HUDEP-2 (cell line): Measurements from ENCODE around the gene NRDE2.
"Not testable (repeated sequence)": the region's sequence is repeated elsewhere in the genome, so short reads cannot be mapped to it uniquely, and the experiment has no call there.

Experiments
- DNase-seq, 76 experiments: peaks; one replicate each; lab custom pipeline; 2025; ENCODE audit not compliant: unreplicated experiment in 76 of 76; lab: John Stamatoyannopoulos, UW

Gene NRDE2

DNA sequence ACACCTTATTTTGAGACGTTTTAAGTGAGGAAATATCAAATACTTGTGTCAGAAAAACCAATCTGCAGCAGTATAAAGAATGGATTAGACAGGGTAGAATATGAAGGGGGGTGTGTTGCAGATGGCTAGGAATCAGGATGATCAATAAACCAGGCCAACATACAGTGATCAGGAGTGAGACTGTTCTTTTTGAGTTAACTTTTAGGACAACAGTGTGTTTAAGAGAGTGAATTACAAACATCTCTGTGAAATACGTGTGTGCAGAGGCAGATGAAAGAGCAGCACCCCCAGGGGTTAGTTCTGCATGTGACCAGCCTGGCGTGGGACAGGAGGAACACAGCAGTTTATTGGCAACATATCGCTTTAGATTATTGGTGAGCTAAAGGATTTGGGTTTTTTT, 10.6 kb upstream of the NRDE2 start:
- no peak for DNase-seq

DNA sequence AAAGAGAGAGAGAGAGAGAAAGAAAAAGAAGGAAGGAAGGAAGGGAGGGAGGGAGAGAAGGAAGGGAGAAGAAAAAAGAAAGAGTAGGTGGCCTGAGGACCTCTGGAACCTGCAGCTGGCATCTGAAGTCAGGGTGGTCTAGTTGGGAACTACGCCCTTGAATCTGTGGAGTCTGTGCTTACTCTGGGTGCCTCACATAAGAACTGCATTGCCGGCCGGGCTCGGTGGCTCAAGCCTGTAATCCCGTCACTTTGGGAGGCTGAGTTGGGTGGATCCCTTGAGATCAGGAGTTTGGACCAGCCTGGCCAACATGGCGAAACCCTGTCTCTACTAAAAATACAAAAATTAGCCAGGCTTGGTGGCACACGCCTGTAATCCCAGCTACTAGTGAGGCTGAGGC, 10.0 kb upstream of the NRDE2 start:
- DNase-seq, result no peak

DNA sequence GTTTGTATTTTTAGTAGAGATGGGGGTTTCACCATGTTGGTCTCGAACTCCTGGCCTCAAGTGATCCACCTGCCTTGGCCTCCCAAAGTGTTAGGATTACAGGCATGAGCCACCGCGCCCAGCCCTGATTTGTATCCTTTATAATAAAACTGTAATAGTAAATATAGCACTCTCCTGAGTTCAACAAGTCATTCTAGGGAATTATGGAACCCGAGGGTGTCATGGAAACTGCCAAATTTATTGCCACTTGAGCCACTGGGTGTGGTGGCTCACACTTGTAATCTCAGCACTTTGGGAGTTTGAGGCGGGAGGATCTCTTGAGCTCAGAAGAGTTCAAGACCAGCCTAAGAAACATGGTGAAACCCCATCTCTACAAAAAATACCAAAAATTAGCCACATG, 9.5 kb upstream of the NRDE2 start:
- not testable (repeated sequence) for DNase-seq

DNA sequence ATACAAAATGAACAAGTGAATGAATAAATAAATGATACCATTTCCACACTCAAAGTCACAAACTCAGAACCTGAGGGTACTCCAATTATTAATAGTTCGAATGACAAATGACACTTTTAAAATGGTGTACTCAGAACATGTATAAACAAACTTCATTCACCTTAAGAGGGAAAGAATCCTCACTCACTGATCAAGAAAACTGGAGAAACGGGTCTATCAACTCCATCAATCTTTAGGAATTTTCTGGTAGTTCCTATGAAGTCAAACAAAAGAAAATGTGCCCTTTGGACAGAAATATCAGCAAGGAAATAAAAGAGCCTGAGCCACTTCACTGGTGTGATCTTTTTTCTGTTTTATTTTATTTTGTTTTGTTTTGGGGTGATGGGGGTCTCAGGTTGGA, 5.2 kb upstream of the NRDE2 start:
- no peak for DNase-seq

- DNase-seq, result no peak
These were observed 4.7 kb upstream of the NRDE2 start for GRCh38 chr14:90336401-90336800.

DNA sequence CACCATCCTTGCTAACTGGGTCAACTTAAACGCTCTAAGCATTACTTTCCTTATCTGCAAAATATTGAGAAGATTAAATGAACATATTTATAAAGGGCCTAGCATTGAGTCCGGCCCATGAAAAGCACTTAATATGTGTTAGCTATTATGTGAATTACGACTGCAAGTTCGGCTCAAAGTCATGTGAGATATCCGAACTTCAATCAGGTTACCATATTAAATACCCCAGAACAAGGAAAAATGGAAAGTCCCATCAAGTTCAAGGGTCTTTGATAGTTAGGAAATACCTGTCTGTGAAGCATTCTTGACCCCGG, 487 bp upstream of the NRDE2 start:
- peak in 1 of 76 experiments; percentile 8 for DNase-seq

DNA sequence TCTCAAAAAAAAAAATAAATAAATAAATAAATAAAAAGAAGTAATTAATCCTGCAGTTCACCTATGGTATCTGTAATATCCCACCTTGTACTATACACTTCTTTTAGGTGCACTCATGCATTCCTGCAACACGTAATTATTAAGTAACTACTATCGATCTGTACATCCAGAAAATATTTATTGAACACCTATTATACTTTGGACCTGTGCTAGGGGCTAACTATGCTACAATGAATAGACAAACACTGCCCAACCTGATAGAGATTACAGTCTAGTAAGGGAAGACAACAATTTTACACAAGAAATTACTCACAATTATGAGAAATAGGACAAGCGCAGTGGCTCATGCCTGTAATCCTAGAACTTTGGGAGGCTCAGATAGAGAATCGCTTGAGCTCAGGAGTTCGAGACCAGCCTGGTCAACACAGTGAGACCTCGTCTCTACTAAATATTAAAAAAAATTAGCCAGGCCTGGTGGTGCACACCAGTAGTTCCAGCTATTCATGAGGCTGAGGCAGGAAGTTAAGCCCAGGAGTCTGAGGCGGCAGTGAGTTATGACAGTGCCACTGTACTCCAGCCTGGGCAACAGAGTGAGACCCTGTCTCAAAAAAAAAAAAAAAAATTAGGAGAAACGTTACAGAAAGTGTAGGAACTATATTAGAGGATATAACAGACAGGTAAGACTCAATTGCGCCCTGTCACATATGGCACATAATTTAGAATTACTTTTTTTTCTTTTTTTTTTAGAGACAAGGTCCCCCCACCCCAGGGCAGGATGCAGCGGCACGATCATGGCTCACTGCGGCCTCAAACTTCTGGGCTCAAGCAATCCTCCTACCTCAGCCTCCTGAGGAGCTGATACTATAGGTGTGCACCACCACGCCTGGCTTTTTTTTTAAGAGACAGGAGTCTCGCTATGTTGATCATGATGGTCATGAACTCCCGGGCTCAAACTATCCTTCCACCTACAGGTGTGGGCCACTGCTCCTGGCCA, 1.2 kb downstream of the NRDE2 start:
- no peak for DNase-seq

- DNase-seq, result no peak
These were observed 9.8 kb downstream of the NRDE2 start for GRCh38 chr14:90321891-90322290.

DNA sequence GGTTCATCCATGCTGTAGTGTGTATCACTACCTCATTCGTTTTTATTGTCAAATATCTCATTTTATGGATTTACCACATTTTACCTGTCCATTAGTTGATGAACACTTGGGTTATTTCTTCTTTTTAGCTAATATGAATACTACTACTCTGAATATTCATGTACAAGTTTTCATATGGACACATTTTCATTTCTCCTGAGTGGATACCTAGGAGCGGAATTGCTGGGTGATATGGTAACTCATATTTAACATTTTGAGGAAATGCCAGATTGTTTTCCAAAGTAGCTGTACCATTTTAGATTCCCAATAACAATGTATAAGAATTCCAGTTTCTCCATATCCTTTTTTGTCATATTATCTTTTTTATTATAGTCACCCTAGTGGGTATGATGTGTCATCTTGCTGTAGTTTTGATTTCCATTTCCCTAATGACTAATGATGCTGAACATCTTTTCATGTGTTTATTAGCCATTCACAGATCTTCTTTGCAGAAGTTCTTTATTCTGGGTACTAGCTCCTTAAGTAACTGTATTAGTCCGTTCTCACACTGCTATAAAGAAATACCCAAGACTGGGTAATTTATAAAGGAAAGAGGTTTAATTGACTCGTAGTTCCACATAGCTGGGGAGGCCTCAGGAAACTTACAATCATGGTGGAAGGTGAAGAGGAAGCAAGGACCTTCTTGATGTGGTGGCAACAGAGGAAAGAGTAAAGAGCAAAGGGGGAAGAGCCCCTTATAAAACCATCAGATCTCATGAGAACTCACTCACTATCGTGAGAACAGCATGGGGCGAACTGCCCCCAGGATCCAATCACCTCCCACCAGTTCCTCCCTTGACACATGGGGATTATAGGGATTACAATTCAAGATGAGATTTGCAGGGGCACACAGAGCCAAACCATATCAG, 11.9 kb downstream of the NRDE2 start:
- DNase-seq, result no peak

DNA sequence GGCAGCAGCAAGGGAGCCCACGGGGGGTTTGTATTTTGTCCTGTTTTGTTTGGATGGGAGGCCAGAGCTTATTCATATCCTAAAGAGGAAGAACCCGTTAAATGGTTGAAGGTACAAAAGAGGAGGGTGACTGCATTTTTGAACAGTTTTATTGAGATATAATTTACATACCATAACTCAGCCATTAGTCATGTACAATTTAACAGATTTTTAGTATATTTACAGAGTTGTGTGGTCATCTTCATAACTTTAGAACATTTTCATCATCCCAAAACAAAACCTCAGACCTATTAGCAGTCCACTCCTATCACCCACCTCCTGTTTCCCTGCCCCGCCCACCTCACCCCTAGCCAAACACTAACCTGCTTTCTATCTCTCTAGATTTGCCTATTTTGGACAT, 12.6 kb downstream of the NRDE2 start:
- DNase-seq, result no peak

DNA sequence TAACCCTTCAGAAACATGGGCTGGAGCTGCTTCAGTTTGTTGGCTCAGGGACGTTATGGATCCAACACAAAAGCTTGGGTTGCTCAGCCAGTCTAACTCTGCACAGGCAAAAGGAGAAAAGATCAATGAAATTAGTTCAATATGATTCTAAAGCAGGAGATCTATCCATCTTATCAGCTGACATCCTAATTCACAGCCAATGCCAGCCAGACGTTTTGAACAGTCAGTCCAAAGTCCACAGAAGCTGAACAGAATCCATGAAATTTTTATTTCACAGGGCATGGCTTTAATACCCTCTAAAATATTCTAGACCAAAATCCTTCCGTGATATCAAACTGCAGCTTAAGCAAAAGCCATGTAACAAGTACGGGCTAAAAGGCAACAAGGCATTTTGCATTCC, 13.7 kb downstream of the NRDE2 start:
- DNase-seq, result no peak

DNA sequence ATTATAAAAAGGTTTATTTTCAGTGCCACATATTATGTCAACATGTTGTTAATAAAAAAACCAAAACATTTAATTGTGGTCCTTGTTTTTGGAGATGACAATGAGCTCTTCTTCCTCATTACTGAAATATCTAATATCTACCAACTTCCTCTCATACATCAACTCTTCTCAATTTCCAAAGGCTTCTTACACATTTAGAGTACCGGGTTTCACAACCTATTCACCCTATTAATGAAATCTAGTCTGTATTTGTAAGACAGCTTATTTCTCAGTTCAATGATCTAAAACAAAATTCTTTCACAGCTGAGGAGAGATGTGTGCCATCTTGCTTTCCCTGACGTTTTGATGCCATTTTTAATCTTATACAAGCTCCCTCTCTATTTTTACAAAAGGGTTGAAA, 14.5 kb downstream of the NRDE2 start:
- DNase-seq, result no peak

DNA sequence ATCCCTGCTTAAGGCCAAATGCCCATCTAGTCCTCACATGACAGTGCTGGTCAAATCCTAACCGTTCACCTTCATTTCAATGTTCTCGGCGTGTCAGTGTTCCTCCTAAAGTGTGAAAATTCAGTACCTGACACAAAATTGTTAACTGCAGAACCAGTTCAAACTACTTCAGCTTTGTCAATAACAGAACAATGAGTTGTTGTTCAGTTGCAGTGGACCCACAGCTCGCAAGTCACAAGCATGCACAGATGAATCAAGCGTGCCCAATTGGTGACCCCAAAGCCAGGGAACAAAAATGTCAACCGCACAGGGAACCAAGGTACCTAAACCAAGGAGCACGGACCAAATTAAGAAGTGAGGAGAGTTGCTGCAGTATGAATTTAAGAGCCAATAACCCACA, 23.2 kb downstream of the NRDE2 start:
- no peak for DNase-seq

DNA sequence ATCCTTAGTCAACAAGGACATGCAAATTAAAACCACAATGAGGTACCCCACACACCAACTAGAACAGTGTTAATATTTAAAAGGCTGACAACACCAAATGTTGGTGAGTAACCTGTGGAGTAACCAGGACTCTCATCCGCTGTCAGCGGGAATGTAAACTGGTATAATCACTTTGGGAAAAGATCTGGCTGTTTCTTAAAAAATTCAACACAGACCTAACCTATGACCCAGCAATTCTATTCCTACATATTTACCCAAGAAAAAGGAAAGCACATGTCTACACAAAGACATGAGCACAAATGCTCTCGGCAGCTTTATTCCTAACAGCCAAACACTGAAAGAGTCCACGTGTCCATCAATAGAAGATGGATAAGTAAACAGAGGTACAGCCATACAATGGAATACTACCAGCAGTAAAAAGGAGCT, 26.6 kb downstream of the NRDE2 start:
- no peak for DNase-seq

GRCh38 chr14:90304502-90304901, 27.2 kb downstream of the NRDE2 start:
- DNase-seq, result no peak

- DNase-seq, result no peak
These were observed 28.3 kb downstream of the NRDE2 start for GRCh38 chr14:90303473-90303872.

GRCh38 chr14:90302529-90303303, 29.0 kb downstream of the NRDE2 start:
- peak in 67 of 76 experiments; percentile 7 to 81 (median 43) for DNase-seq

GRCh38 chr14:90301668-90302090, 30.1 kb downstream of the NRDE2 start:
- DNase-seq, result peak in 21 of 76 experiments; percentile 4 to 52 (median 26)

GRCh38 chr14:90301122-90301521, 30.6 kb downstream of the NRDE2 start:
- no peak for DNase-seq

GRCh38 chr14:90300611-90301047, 31.1 kb downstream of the NRDE2 start:
- peak in 11 of 76 experiments; percentile 1 to 26 (median 11) for DNase-seq

- DNase-seq, result peak in 71 of 76 experiments; percentile 20 to 90 (median 68)
These were observed 32.3 kb downstream of the NRDE2 start for GRCh38 chr14:90299408-90299807.
